Subcutaneous adipose tissue (tissue), 4 donors: ENCODE measurements around the gene IRX1. TPM values are rescaled to one million over a fixed set of nuclear protein-coding genes. Genes with fewer than 3 reads are reported as not detected.

ENCODE experiments used
- total RNA-seq, 4 donors: library from RNA; depleted of rRNA; stranded (reverse); fragments of >200 nt; gene quantifications; one replicate each; pipeline ENCODE4 v1.1.0, GENCODE V29; 2016
- TF ChIP-seq, protein P1 (sequence below): fragments of 450-650 bp; IDR thresholded peaks from one replicate; pipeline ENCODE4 v1.5.1; 2016; ENCODE audit warnings: low read depth, mild to moderate bottlenecking, control low read depth, antibody characterized with exemption, moderate library complexity

Gene IRX1
- total RNA-seq, 4 donors from 2014 or later: 3.3 to 16.7 (median 9.0) TPM

DNA sequence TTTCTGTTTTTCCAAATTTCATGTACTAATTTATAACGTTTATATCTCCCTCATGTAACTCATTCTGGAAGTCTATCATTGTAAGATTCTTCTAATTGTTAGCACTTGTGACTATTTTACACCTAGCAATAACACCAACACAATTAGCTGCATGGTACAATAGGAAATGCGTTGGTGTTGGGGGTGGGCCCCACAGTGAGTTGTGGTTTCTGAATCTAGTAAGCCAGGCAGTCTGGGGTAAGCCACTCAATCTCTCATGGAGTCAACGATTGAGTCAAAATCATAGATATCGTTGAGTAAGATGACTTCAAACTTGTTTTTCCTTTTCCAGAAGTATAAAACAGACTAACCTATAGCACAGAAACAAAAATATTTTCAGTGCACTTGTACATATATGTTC lies 30.0 kb downstream of the IRX1 start:
- TF ChIP-seq, protein P1, sequence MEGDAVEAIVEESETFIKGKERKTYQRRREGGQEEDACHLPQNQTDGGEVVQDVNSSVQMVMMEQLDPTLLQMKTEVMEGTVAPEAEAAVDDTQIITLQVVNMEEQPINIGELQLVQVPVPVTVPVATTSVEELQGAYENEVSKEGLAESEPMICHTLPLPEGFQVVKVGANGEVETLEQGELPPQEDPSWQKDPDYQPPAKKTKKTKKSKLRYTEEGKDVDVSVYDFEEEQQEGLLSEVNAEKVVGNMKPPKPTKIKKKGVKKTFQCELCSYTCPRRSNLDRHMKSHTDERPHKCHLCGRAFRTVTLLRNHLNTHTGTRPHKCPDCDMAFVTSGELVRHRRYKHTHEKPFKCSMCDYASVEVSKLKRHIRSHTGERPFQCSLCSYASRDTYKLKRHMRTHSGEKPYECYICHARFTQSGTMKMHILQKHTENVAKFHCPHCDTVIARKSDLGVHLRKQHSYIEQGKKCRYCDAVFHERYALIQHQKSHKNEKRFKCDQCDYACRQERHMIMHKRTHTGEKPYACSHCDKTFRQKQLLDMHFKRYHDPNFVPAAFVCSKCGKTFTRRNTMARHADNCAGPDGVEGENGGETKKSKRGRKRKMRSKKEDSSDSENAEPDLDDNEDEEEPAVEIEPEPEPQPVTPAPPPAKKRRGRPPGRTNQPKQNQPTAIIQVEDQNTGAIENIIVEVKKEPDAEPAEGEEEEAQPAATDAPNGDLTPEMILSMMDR: no peak

GRCh38 chr5:3634061-3634460 lies 38.4 kb downstream of the IRX1 start:
- TF ChIP-seq, protein P1: no peak

DNA sequence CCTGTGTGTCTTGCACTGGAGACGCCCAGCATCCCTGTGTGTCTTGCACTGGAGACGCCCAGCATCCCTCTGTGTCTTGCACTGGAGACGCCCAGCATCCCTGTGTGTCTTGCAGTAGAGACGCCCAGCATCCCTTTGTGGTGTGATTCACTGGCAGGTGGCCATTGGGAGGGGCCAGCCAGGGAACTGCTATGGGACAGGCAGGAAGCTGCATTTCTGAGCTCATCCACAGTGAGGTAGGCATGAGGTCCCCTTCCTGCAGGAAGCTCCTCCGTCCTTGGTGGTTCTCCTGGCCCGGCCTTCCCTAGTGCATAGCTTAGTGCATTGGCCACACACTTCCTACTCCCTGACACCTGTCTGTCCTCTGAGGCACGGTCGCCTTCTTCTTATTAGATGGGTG lies 43.5 kb downstream of the IRX1 start:
- TF ChIP-seq, protein P1: no peak

DNA sequence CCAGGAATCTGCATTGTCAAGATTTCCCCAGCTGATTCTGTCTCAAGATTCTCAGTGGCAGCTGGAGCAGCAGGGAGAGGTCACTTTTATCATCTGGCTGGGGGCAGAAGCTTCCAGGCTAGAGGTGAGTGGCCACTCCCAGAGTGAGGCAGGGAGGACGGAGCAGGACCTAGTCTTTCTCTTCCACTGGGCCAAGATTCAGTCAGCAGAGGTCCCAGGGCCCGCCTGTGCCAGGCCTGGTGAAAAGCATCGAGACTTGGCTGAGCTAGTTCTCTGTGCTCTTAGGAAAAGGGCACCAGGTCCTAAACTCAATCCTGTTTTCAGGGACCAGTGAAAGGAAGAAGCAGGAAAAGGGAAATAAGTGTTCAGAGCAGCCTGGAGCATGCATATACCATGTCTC lies 46.6 kb downstream of the IRX1 start:
- TF ChIP-seq, protein P1: no peak

DNA sequence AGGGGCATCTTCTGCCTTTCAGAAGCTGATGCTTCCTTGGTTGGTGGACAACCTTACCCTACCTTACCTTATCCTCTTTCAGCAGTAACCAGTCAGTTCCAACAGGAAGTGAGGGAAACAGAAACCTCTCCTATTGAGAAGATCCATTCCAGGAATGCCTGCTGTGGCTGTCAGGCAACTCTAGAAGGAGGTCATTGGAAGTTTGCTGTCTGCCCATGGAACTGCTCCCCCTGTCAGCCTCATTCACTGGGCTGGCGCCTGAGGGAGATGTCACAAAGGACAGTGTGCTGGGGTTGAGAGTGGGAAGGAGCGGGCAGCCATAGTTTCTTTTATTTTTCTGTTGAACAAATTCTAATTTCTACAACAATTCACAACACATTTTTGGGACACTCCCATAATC lies 54.7 kb downstream of the IRX1 start:
- TF ChIP-seq, protein P1: no peak

DNA sequence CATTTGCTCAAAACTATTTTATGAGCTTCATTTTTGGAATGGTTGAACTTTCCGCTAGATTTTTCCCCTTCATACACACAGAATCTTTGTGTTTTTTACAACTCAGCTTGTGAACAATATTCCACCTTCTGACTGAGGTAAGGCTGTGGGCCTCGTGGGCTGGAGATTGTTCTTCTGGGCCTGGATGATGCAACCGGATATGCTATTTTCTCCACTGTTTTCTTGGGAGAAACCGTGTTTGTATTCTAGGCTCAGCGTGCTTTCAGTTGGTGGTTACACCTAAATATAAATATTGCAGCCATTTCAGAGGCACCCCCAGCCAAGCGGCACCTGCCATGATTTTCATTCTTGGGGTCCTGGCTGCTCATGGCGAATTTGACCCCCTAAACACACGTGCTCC lies 55.2 kb downstream of the IRX1 start:
- TF ChIP-seq, protein P1: no peak
